Activated naive CD8-positive, alpha-beta T cell treated with anti-CD3 and anti-CD28 coated beads, Interleukin-2, amount 10 ng/mL, durations not matched to agents 7 days and 5 days (primary cell): Measurements from ENCODE around the gene LDHA. TPM values are rescaled to one million over a fixed set of nuclear protein-coding genes. Genes with fewer than 3 reads are reported as not detected.

ENCODE experiments used
- ATAC-seq: fragments of 150-1000 bp; cut with Tn5 transposase; one replicate; pipeline ENCODE4 v1.10.0; 2021; ENCODE audit warnings: low read depth, moderate library complexity
- POLR2A ChIA-PET: fragments of 350-600 bp; sonication (Branson Sonifier 250); formaldehyde crosslinking; loops from one replicate; lab custom pipeline; 2021; ENCODE audit warnings: antibody characterized with exemption; lab: Charles Lee
- DNase-seq: peaks from one replicate; pipeline ENCODE4 v3.0.0; 2021
- H3K27ac Mint-ChIP-seq: one replicate; pipeline ENCODE4 v1.8.0; 2022; ENCODE audit warnings: mild to moderate bottlenecking, mixed read lengths
- H3K27me3 Mint-ChIP-seq: one replicate; pipeline ENCODE4 v1.8.0; 2022; ENCODE audit warnings: mild to moderate bottlenecking, moderate library complexity, mixed read lengths
- H3K36me3 Mint-ChIP-seq: one replicate; pipeline ENCODE4 v1.8.0; 2021; ENCODE audit warnings: mild to moderate bottlenecking, mixed read lengths
- H3K4me1 Mint-ChIP-seq: one replicate; pipeline ENCODE4 v1.8.0; 2021; ENCODE audit warnings: mixed read lengths
- H3K4me3 Mint-ChIP-seq: one replicate; pipeline ENCODE4 v1.8.0; 2022; ENCODE audit warnings: mild to moderate bottlenecking, moderate library complexity, mixed read lengths
- H3K9me3 Mint-ChIP-seq: one replicate; pipeline ENCODE4 v1.8.0; 2021; ENCODE audit warnings: mixed read lengths
- microRNA-seq: library from miRNA; unstranded; fragments of <30 nt; microRNA quantifications from one replicate; pipeline ENCODE4 v1.2.0, GENCODE V29; 2022
- total RNA-seq, 2 experiments: library from RNA; stranded (reverse); gene quantifications; one replicate each; pipeline ENCODE4 v1.2.3, GENCODE V29; 2021

The LDHA gene
- total RNA-seq, 2 experiments from 2014 or later: 824 to 837 TPM

- Mint-ChIP-seq H3K4me1 (no peaks in the 10 kb centered on the region), H3K9me3 (no peaks in the 10 kb centered on the region), H3K27ac (no peak overlapping the region), H3K36me3 (no peaks in the 10 kb centered on the region), H3K27me3 (peaks cover 8% of the 10 kb centered on the region), H3K4me3 (no peak overlapping the region)
- POLR2A ChIA-PET: no interaction called here
- no peak for ATAC-seq
- DNase-seq: no peak
Observed at GRCh38 chr11:18457450-18457849, 63.1 kb downstream of the LDHA start.

Small RNAs within 50 kb of the gene (microRNA-seq; reads per million reads assigned to microRNA genes)
- gene MIR3159: 4.9 reads per million

Other genes with a start within 250 kb of the LDHA start
- not detected for gene MRGPRX4, start 221.7 kb upstream of the LDHA start, total RNA-seq
- not detected for gene SAA4, start 157.8 kb upstream of the LDHA start, total RNA-seq
- gene SAA2, start 145.9 kb upstream of the LDHA start, total RNA-seq: not detected
- gene SAA1, start 128.3 kb upstream of the LDHA start, total RNA-seq: not detected
- 10 to 100 TPM; 16.1 to 17.8 TPM for gene HPS5, start 72.4 kb upstream of the LDHA start, total RNA-seq
- gene GTF2H1, start 72.0 kb upstream of the LDHA start, total RNA-seq: 10 to 100 TPM; 44.4 to 47.9 TPM
- not detected for gene LDHC, start 17.8 kb downstream of the LDHA start, total RNA-seq
- not detected for gene LDHAL6A, start 61.3 kb downstream of the LDHA start, total RNA-seq
- 10 to 100 TPM; 35.2 to 35.5 TPM for gene TSG101, start 132.4 kb downstream of the LDHA start, total RNA-seq
- 10 to 100 TPM; 16.4 to 16.5 TPM for gene UEVLD, start 194.2 kb downstream of the LDHA start, total RNA-seq
- gene MISFA, start 205.2 kb downstream of the LDHA start, total RNA-seq: 1 to 10 TPM; 1.4 to 2.2 TPM
- 10 to 100 TPM; 27.8 to 27.9 TPM for gene SPTY2D1, start 239.8 kb downstream of the LDHA start, total RNA-seq